Heart left ventricle (tissue), 13 donors: Measurements from ENCODE around the gene OR13C8.
"Not testable (repeated sequence)": the region's sequence is repeated elsewhere in the genome, so short reads cannot be mapped to it uniquely, and the experiment has no call there.

Experiments
- POLR2A ChIP-seq, 2 donors: fragments of 450-650 bp; IDR thresholded peaks; one replicate each; pipeline ENCODE4 v1.6.1; 2017; ENCODE audit warnings: antibody characterized with exemption in 2 of 2, mild to moderate bottlenecking in 2 of 2, moderate library complexity in 2 of 2
- TF ChIP-seq, protein P1 (sequence below), 12 donors: fragments of 200-600 bp; sonication (generic) in 4 of 12; IDR thresholded peaks; one replicate each; pipeline versions ENCODE4 v1.5.0 to v1.8.0; 2018 to 2022; ENCODE audit warnings: antibody characterized with exemption in 12 of 12, mild to moderate bottlenecking in 5 of 12
- donor health status: ischemic (EF 13 %, LVEDD 7.1; RV severe dilation, severe dysfunction).
- donor health status: DM: no; HTN: yes; CAD: no.
- donor health status: DM: no; HTN: no; CAD: no.
- donor health status: ischemic (EF 25% LVEDD 6.9; RV normal size, moderate dysfunction).
- donor health status: ischemic (EF 25% LVEDD 5.7; RV mildly dilated, moderate dysfunction).
- donor health status: ischemic (EF 35%, LVEDD 5.7; RV mildly dilated, moderate dysfunction).
- donor health status: nonischemic (EF 11% LVEDD 7.7; RV severe dilation, severe dysfunction).
- donor health status: DM: yes; HTN: yes; CAD: no.
- donor health status: PGD.
- donor health status: ischemic (EF 29% LVEDD 5.4; RV normal size, mild dysfunction).
- donor health status: nonischemic (EF 23%, LVEDD 6.1; RV moderate dilation, normal function).

DNA sequence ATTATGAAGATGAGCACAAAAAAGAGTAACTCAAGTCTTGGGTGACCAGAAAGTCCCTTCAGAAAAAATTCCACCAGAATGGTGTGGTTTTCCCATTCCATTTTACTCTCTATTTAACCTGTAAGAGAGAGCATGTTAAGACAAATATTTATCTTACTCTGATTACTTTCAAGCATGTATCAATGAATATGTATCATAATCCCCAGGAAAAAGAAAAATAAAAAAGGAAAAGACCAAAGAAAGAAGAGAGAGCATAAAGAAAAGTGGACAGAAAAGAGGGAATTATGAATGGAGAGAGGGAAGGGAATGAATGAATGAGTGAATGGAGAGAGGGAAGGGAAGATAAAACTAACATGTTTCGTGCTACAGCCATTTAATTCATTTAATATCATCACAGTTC, 36.6 kb downstream of the OR13C8 start, which contains the start of gene OR13C2:
- TF ChIP-seq POLR2A (IDR thresholded peaks at IDR 0.05): not testable (repeated sequence)
- TF ChIP-seq, protein P1, sequence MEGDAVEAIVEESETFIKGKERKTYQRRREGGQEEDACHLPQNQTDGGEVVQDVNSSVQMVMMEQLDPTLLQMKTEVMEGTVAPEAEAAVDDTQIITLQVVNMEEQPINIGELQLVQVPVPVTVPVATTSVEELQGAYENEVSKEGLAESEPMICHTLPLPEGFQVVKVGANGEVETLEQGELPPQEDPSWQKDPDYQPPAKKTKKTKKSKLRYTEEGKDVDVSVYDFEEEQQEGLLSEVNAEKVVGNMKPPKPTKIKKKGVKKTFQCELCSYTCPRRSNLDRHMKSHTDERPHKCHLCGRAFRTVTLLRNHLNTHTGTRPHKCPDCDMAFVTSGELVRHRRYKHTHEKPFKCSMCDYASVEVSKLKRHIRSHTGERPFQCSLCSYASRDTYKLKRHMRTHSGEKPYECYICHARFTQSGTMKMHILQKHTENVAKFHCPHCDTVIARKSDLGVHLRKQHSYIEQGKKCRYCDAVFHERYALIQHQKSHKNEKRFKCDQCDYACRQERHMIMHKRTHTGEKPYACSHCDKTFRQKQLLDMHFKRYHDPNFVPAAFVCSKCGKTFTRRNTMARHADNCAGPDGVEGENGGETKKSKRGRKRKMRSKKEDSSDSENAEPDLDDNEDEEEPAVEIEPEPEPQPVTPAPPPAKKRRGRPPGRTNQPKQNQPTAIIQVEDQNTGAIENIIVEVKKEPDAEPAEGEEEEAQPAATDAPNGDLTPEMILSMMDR (IDR thresholded peaks at IDR 0.05): not testable (repeated sequence)
